SK-N-MC (cell line): ENCODE results near the gene TRIM46.

Source experiments
- DNase-seq: peaks from one replicate; pipeline ENCODE4 v3.0.0-alpha.2; 2011; ENCODE audit warnings: low read depth, low spot score
- H3K27ac ChIP-seq: fragments of 200-600 bp; sonication (generic); 2 replicates; pipeline ENCODE4 v1.5.1; 2016; ENCODE audit warnings: mixed run types
- H3K36me3 ChIP-seq: fragments of 200-600 bp; sonication (generic); 2 replicates; pipeline ENCODE4 v1.6.1; 2017; ENCODE audit warnings: antibody characterized with exemption, low read length, mixed read lengths; ENCODE audit not compliant: insufficient read depth
- H3K4me3 ChIP-seq: fragments of 200-600 bp; sonication (generic); 2 replicates; pipeline ENCODE4 v1.5.1; 2016
- H3K9ac ChIP-seq: fragments of 200-600 bp; sonication (generic); 2 replicates; pipeline ENCODE4 v1.8.0; 2017; ENCODE audit warnings: mixed run types, mixed read lengths; ENCODE audit not compliant: insufficient read length
- H3K9me3 ChIP-seq: fragments of 200-600 bp; sonication (generic); 2 replicates; pipeline ENCODE4 v1.6.1; 2017; ENCODE audit warnings: low read depth, mild to moderate bottlenecking, antibody characterized with exemption, low read length, moderate library complexity, mixed read lengths
- EZH2 ChIP-seq: fragments of 200-600 bp; sonication (generic); IDR thresholded peaks from one replicate; pipeline ENCODE4 v1.6.1; 2017; ENCODE audit warnings: antibody characterized with exemption
- FOXP2 ChIP-seq: optimal IDR thresholded peaks from 2 replicates; pipeline ENCODE3; 2011; ENCODE audit warnings: mild to moderate bottlenecking, moderate library complexity; ENCODE audit not compliant: insufficient read depth; ENCODE audit errors: extremely low read length, control extremely low read depth
- POLR2AphosphoS5 ChIP-seq: IDR thresholded peaks from 2 replicates; pipeline ENCODE4 v1.6.1; 2012; ENCODE audit warnings: mild to moderate bottlenecking, low read depth, low read length, borderline replicate concordance

Gene TRIM46

DNA sequence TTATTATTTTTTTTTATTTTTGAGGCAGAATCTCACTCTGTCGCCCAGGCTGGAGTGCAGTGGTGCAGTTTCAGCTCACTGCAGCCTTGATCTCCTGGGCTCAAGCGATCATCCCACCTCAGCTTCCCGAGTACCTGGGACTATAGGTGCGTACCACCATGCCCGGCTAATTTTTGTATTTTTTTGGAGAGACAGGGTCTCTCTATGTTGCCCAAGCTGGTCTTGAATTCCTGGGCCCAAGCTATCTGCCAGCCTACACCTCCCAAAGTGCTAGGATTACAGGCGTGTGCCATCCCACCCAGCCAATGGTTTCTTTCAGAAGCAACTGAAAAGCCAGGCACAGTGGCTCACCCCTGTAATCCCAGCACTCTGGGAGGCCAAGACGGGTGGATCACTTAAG lies 2.8 kb upstream of the TRIM46 start:
- TF ChIP-seq EZH2 (no peak), POLR2AphosphoS5 (no peak), FOXP2 (no peak)
- Histone ChIP-seq H3K27ac (no peak overlapping the region), H3K9ac (no peak overlapping the region), H3K9me3 (no peaks in the 10 kb centered on the region), H3K36me3 (peaks cover 6% of the 10 kb centered on the region), H3K4me3 (no peak overlapping the region)
- DNase-seq = no peak

DNA sequence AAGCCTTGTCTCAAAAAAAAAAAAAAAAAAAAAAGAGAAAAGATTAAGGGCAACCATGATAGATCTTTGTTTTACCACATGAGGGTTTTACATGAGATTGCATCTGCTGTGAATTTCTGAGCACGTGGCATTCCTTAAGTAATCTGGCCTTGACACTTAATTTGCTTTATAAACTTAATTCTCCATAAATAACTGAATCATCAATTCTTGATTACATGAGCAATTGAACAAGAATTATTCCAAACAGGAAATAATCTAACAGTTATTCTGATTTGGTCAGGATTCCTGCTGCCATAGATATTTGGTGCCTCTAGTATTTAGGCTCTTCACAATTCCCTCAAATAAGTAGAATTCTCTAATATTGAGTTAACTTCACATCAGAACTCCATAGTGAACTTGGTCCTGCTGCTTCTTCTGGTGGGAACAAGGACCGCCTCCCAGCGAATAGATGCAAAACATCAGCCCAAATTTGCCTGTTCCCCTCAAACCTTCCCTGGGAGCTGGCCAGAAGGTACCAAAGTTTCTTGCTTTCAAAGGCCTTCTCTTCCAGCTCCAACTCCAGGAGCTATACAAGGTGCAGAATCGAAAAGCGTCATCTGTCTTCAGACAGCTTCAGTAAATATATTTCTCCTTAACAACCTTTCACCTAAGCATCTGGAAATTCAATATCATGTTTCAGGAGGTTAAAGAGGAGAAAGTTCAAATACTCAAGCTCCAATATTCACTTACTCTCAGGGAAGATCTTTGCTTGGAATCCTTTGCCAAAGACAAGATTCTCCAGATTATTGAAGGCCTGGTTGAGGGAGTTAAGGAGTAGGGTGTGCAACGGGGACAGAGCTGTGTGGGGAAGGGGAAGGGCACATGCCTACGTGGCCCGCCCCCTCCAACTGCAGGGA lies 1.6 kb upstream of the TRIM46 start:
- H3K27ac ChIP-seq = 0 out of 2 replicates have a peak overlapping the region, but pooled peaks have one; percentile 34
- no peak for DNase-seq
- H3K4me3 ChIP-seq = peak overlapping the region; percentile 92
- no peak for TF ChIP-seq EZH2
- TF ChIP-seq FOXP2 = no peak
- H3K9me3 ChIP-seq = no peaks in the 10 kb centered on the region
- H3K36me3 ChIP-seq = peaks cover 9% of the 10 kb centered on the region
- H3K9ac ChIP-seq = peak overlapping the region; percentile 92

DNA sequence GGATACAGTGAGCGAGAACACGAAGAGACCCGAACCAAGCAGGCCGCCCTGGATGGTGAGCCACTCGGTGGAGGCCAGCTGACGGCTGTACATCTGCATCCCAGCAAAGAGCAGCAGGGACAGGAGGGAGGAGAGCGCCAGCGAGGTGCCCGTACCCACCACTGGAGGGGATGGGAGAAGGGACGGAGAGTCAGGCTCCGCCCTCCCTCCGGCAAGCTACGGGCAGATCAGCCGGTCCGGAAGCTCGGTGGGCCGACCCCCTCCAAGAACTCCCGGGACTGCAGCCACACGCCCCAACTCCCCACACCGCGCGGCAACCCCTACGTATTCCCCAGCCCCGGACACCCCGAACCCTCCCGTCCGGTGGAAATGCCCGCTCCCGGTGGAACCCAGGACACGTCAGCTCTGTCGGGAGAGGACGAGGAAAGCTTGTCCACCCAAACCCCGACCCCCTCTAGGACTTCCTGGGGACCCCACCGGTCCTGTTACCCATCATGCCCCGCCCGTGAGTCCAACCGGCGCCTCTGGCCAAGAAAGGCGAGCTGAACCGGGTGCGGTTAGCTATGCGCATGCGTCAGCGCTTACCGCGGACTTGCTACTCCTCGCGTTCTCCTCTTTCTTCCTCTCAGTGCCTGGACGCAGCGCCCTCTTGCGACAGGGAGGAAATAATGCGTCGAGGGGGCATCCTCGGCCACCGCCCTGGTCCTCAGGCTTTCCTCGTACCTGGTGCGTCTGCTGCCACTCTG lies 744 bp upstream of the TRIM46 start, which contains the start of gene KRTCAP2:
Gene KRTCAP2 (minus strand): TSS at position 573 of the 746 bp plus-strand sequence. CDS start 80 bp downstream, at position 493.
- Histone ChIP-seq H3K9ac (peak within 1 kb of the TSS; percentile 92), H3K27ac (peak within 1 kb of the TSS; percentile 93)
- TF ChIP-seq FOXP2 (no peak), POLR2AphosphoS5 (peak; percentile 94)

DNA sequence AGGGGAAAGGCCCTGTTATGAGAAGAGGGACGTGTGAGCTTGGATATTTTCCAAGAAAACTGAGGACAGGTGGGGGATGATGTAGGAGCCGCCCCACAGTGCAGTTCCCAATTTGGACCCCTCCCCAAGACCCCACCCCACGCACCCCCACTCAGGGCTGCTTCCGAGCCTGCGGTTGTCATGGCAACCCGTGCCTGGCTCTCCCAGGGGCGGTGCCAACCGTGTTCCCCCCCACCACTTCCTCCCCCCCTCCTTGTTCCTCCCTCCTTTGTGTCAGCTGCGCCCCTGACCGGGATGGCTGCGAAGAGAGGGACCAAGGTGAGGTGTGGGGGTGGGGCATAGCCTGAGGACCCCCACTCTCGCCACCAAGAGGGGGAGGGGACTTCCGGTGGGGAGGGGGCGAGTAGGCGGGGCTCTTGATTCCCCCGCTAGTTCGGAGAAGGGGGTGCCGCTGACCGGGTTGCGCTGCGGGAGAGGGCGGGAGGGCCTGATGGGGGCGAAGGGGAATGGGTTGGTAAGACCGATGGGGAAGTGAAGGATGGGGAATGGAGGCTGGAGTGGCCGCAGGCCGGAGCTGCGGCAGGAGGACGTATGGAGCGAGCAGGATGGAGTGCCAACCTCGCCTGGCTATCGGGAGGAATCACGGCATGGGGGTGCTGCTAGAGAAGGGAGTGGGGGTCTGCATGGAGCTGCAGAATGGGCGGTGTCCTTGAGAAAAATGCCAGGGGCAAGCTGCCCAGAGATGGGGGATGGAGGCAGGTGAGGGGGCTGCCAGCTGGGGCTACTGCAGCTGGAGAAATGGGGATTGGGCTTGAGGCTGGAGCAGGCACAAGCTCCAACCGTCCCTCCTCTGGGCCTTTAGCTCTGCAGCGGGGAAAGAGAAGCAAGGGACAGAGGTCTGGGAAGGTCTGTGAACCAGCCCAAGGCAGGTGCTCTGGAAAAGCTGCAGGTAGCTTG lies 953 bp downstream of the TRIM46 start:
- Histone ChIP-seq H3K36me3 (peaks cover 14% of the 10 kb centered on the region), H3K9me3 (no peaks in the 10 kb centered on the region), H3K4me3 (peak overlapping the region; percentile 92), H3K27ac (no peak overlapping the region), H3K9ac (no peak overlapping the region)
- no peak for DNase-seq
- TF ChIP-seq POLR2AphosphoS5 (no peak), EZH2 (no peak)

More for the DNA sequence above, 744 bp upstream of the TRIM46 start, which contains the start of gene KRTCAP2:
- Histone ChIP-seq H3K9me3 (no peaks in the 10 kb centered on the region), H3K4me3 (peak within 1 kb of the TSS; percentile 92), H3K36me3 (peaks cover 12% of the 10 kb centered on the region)
- peak; percentile 73 for DNase-seq

DNA sequence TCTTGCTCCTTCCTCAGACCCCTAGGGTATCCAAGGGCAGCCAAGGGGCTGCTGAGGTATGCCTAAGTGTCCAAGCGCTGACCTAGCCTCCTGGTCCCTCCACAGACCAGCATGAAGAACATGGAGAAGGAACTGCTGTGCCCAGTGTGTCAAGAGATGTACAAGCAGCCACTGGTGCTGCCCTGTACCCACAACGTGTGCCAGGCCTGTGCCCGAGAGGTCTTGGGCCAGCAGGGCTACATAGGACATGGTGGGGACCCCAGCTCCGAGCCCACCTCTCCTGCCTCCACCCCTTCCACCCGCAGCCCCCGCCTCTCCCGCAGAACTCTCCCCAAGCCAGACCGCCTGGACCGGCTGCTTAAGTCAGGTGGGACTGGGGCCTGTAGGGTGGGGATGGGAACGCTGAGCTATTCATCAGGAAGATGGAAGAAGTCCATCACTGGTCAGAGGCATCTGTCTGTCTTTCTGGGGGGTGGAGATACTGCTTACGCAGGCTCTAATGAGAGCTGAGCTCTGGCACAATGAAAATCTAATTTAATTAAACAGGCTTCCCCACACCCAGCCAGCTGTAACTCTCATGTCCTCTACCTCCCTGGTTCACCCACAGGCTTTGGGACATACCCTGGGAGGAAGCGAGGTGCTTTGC lies 1.8 kb downstream of the TRIM46 start:
- Histone ChIP-seq H3K9me3 (no peaks in the 10 kb centered on the region), H3K27ac (no peak overlapping the region), H3K4me3 (no peak overlapping the region), H3K9ac (no peak overlapping the region), H3K36me3 (peaks cover 15% of the 10 kb centered on the region)
- DNase-seq = no peak
- TF ChIP-seq FOXP2 (no peak), POLR2AphosphoS5 (no peak), EZH2 (no peak)

DNA sequence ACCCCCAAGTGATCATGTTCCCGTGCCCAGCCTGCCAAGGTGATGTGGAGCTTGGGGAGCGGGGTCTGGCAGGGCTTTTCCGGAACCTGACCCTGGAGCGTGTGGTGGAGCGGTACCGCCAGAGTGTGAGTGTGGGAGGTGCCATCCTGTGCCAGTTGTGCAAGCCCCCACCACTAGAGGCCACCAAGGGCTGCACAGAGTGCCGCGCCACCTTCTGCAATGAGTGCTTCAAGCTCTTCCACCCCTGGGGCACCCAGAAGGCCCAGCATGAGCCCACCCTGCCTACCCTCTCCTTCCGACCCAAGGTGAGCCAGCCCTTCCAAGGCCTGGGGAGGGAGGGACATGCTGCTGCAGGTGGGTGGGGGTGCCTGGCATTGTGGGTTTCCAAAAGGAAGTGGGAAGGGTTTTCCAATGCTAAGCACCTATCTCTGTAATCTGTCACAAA lies 2.3 kb downstream of the TRIM46 start:
- H3K27ac ChIP-seq = no peak overlapping the region
- no peak overlapping the region for H3K4me3 ChIP-seq
- H3K9me3 ChIP-seq = no peaks in the 10 kb centered on the region
- no peak for TF ChIP-seq POLR2AphosphoS5
- no peak for TF ChIP-seq EZH2
- no peak for TF ChIP-seq FOXP2
- H3K36me3 ChIP-seq = peaks cover 14% of the 10 kb centered on the region
- DNase-seq = no peak
- no peak overlapping the region for H3K9ac ChIP-seq

DNA sequence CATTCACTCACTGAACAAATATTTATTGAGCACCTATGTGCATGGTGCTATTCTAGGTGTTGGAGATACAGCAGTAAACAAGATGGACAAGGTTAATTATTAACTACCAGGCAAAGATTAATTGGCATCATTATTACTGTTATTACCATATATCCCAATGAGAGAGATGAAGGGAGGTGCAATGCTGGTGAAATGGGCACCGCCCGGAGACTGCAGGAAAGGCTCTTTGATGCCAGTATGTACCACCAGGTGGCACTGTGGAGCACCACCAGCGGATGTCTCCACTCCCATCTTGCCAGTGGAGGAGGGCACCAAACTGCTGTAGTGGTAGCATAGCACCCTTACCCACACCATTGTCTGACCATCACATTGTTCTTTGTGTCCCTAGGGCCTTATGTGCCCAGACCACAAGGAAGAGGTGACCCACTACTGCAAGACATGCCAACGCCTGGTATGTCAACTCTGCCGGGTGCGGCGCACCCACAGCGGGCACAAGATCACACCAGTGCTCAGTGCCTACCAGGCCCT lies 3.0 kb downstream of the TRIM46 start:
- Histone ChIP-seq H3K27ac (no peak overlapping the region), H3K4me3 (no peak overlapping the region), H3K9me3 (no peaks in the 10 kb centered on the region), H3K9ac (no peak overlapping the region), H3K36me3 (peaks cover 14% of the 10 kb centered on the region)
- peak; percentile 42 for DNase-seq
- no peak for TF ChIP-seq POLR2AphosphoS5
- no peak for TF ChIP-seq FOXP2
- no peak for TF ChIP-seq EZH2
